HUDEP-2 (cell line): ENCODE results near the gene PCCB.
"Not testable (repeated sequence)": the region's sequence is repeated elsewhere in the genome, so short reads cannot be mapped to it uniquely, and the experiment has no call there.

Experiments used
- DNase-seq, 76 experiments: peaks; one replicate each; lab custom pipeline; 2025; ENCODE audit not compliant: unreplicated experiment in 76 of 76; lab: John Stamatoyannopoulos, UW

Gene PCCB

DNA sequence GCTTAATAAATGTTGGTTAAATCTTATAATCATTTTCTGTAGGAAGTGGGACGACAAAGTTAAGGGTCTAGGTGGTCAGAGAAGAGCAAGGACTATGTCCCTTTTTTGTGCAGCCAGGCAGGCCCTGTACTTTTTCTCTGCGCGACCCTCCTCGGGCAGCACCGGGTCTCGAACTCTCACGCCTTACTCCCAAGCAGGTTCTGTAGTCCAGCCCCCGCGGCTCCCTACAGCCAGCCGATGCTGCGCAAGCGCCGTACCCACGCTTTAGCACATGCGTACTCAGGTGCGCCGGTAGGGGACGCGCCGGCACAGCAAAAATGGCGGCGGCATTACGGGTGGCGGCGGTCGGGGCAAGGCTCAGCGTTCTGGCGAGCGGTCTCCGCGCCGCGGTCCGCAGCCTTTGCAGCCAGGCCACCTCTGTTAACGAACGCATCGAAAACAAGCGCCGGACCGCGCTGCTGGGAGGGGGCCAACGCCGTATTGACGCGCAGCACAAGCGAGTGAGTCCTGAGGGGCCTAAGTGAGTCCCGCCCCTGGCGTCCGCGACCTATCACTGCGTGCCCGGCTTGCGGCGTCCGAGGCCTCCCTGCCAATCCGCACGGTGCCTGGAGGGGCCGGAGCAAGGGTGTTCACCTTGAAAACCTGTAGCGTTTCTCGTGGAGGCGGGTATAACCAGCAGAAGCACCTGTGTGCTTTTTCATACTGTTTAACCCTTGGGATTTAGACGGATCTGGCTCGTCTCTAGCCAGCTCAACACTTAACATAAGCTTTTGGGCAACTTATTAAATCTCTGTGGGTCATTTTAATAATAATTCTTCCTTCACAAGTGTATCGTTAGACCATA, at the start of gene PCCB:
Gene PCCB (plus strand): TSS at position 282 of the 844 bp plus-strand sequence. CDS start 36 bp downstream, at position 318.
- DNase-seq: peak; percentile 63 to 99 (median 90)

DNA sequence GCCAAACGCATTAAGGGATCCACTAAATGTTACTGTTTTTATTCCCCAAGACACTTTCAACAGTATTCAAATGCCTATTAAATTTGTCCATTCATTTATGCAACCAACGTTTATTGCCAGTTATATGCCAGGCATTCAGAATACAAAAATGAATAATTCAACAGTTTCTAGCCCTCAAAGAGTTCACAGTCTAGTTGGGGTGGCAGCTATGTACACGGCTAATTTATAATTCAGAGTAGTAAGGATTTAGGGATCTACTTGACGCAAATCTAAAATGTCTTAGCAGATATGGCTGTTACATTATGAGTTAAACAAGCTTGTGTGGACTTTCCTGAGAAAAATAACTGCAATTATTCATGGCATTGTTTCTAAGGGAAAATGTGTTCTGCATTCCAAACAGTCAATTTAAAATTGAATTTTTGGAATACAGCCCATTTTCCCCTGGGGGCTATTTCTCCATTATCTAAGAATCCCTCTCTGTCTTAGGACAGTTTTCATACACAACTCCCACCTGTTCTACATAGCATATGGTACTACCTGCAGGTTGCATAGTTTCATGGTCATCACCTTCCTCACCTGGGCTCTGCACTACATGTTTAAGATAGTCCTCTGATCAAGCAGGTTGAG, 42.5 kb upstream of the PCCB start:
- DNase-seq: no peak

DNA sequence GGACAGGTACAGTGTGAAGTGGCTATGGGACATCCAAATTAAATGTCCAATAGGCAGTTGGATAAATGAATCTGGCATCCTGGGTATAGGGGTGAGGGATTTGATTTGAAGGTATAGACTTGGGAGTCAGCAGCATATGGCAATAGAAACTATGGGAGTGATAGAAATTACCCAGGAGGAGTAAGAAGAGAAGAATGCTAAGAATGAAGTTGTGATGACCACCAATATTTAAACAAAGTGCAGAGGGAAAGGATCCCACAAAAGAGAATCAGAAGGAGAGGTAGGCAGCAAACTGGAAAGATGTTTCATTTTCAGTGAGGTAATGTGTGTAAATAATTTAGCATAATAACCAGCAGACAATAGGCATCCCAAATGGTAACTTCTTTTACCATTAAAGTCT, 40.2 kb upstream of the PCCB start:
- no peak for DNase-seq

DNA sequence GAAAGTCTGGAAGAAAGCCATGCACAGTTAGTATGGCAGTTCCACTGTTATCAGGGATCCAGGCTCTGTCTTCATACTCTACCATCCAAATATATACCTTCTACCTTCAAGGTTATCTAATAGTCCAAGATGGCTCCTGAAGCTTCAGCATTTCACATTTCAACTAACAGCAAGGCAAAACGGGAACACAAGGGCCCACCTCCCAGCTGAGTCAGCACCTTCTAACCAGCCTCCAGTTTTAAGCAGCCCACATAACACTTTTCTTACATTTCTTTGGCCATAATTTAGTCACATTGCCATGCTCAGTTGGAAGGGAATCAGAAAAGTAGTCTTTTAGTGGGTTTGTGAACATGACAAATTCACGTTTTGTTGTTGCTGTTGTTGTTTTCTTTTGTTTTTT, 38.6 kb upstream of the PCCB start:
- no peak for DNase-seq

DNA sequence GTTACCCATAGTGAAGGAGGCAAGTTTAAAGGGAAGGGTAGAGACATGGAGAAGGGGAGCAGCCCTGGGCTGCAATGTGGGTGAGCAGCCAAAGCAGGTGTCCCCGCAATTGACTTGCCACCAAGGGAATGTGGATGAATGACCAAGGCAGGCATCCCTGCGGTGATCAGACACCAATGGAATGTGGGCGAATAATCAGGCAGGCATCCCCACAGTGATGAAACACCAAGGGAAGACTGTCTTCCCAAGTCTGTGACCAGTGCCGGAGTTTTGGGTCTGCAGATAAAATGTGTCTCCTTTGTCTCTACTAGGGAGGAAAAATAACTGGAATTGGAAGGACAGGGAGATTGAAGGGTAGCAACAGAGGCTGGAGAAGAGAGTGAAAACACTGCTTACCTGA, 27.4 kb upstream of the PCCB start:
- not testable (repeated sequence) for DNase-seq

DNA sequence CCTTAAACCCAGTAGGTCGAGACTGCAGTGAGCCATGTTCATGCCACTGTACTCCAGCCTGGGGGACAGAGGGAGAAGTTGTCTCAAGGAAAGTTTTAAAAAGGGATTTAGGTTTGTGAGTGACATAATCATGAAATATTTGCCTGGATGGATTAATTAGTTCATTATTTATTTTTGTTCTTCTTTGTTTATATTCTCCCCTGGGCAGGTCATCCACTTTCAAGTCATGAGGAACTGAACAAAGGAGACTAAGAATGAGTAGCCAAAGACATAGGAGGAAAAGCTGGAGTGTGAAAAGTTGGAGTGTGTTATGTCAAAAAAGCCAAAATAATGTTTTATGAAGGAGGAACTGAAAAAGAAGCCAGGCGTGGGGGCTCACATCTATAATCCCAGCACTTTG, 17.7 kb upstream of the PCCB start:
- DNase-seq: no peak

DNA sequence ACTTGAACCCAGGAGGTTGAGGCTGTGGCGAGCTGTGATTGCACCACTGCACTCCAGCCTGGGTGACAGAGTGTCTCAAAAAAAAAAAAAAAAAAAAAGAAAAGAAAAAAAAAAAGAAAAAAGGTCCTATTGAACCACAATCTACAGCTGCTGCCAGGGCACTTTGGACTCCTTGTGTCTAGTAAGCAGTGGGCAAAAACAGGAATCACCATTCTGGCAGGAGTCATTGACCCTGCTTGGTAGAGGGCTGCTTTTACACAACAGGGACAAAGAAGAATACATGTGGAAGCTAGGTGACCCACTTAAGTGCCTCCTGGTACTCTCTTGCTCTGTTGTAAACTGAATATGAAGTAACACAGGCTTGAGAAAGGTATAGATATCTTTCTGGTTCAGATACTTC, 14.6 kb upstream of the PCCB start:
- DNase-seq: no peak

DNA sequence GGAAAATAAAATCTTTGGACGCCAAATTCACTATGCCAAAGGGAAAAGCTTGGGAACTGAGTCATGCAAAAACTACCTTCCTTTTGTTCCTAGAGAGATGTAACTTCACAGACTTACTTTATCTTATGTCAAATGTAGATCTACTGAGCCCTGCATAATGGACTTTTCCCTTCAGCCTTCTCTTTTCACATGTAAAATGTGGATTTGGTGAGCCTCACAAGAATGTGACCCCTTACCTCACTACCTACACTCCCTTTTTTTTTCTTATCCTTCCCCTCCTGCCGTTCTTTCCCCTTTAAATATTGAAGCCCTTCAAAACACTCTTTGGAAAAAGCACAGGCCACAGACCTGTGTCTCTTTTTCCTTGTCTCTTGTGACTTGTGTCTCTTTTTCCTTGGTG, 14.0 kb upstream of the PCCB start:
- DNase-seq: no peak

DNA sequence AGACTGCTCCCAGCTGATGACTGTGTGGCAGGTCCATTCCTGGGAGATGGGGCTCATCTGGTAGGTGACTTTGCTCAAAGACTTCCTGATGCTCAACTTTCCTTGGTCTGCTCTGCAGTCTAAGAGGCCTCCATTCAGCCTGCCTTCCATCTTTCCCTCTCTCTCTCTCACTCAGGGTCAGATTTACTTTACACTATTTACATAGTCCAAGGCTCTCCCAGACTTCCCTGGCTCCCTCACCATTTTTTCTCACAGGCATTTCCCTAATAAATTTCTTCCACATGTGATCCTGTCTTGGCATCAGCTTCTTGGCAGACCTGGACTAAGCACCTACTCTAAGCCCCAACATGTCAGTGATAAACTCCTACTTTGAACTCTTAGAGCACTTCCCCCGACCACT, 13.0 kb upstream of the PCCB start:
- DNase-seq: no peak

DNA sequence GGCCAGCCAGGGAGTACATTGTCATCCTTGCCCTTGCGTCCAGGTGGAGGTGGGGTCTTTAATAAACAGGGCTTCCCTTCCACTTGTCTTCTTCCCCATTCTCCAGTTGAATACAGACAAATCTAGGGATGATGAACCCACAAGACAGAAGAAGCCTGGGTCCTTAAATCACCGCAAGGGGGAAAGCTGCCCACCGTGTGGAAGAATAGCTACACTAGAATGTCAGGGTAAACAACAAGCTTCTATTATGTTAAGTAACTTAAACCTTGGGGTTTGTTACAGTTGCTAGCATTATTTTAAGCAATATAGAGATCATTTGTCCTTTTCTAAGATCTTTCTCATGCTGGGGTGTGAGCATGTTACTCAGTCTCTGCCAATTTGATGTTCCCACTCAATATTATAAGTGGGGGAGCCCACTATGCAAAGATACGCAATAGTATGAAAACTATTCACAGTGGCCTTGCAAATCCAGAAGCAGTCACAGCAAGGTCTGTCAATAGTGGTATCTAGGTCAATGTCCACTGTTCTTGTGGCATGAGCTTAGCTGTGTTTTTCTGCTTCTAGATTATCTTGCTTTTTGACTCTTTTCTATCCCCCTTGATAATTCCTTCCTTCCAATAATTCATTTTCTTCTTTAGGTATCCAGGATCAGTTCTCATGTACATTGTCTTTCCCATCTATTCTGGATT, 12.0 kb upstream of the PCCB start:
- no peak for DNase-seq

DNA sequence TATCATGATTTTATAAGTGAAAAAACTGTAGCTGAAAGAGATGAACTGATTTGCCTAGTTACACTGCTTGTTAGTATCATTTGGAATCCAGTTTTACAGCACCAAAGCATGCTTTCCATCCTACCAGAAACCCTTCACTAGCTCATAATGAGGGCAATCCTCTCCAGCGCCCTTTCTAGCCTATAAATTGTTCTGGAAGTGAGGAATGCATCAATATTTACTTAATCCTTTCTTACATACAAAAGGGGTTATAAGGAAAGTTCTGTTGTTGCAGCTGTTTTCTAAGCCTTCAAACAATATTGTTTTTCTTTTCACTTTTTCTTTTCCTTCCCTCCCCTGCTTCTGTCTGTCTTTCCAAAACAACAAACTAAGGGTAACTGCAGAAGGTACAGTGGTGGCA, 11.0 kb upstream of the PCCB start:
- no peak for DNase-seq

DNA sequence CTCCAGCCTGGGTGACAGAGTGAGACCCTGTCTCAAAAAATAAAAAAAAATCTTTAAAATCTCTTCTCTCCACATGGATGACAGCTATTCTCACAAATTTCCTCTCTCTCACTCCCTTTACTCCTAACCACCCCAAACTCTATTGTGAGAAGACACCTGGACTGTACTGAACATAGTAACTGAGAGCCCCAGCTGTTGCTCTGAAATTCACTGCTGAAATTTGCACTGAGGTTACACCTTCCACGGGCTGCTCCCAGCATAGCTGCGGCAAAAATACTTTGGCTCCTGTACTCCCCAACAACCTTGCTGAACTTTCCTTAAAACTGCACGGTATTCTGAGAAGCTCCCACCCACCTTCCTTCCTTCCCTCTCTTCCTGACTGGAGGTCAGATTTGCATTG, 4.4 kb upstream of the PCCB start:
- no peak for DNase-seq

DNA sequence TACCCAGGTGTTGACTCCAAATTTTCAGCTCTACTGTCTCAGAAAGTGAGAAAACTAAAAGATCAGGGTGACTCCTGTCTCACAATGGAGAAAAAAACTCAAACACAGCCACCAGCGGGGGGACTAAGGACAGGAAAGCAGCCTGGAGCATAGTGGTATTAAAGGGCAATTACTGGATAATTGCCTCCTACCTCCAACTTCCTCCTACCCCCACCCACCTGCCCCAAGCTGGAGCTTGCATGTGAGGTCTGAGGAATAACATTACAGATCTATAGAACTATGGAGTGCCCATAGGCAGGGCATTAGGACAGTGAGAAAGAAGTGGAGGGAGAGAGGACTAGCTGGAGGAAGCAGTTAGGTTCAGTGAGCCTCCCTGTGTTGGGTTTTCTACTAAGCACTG, 2.7 kb upstream of the PCCB start:
- DNase-seq: no peak

DNA sequence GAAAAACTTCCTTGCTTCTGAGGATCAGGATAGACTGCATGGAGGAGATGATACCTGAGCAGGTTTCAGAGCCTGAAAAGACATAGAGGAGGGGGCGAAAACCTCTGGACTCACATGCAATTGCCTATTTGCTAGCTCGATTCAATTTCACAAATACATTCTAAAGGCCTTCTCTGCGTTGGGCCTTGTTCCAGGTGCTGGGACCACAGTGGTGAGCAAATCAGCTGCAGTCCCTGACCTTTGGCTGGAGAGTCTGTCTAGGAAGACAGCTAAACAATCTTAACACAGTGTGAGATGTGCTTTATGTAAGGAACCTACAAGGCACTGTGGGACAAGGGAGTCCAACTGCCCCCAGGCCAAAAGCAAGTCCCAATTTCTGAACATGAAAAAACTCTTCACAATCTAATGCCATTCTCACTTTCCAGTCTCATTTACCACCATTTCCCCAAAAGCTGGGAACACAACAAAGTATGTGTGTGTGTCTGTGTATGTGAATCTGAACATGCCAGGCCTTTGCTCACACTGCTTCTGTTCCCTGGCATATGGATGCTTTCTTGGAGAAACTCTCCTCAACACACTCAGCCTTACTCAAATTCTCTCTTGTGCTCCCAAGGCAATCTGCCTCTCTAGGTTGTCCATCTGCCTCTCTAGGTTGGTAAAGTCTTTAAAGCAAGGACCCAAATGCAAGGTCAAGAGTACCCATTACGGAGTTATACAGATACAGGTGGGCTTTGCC, 2.1 kb upstream of the PCCB start:
- DNase-seq: no peak

DNA sequence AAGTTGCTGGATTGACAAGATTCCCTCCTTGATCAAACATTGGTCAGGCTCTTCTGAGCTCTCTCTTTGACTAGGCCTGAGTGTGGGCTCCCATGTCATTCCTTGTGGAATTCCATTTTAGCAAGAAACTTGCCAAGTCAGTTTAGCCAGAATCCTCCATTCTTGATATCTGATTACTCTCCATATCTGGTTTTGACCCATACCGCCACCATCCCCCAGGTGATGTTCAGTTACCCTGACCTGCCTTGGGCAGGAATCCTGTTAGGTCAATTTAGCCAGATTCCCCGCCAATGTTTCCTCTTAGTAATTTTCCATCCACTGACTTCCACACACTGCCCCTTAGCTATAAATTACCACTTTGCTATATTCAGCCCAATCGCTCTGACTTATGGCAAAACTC, 1.0 kb upstream of the PCCB start:
- no peak for DNase-seq

DNA sequence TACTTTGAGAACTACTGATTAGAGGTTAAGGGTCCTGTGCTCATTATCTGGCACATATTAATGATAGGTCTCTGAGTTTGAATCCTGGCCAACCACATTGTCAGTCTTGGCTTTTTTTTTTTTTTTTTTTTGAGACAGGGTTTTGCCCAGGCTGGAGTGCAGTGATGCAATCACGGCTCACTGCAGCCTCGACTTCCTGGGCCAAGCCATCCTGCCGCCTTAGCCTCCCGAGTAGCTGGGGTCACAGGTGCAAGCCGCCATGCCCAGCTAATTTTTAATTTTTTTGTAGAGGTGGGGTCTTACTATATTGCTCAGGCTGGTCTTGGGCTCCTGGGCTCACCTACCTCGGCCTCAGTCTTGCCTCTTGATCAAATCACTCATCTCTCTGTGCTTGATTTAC, 547 bp upstream of the PCCB start:
- no peak for DNase-seq

DNA sequence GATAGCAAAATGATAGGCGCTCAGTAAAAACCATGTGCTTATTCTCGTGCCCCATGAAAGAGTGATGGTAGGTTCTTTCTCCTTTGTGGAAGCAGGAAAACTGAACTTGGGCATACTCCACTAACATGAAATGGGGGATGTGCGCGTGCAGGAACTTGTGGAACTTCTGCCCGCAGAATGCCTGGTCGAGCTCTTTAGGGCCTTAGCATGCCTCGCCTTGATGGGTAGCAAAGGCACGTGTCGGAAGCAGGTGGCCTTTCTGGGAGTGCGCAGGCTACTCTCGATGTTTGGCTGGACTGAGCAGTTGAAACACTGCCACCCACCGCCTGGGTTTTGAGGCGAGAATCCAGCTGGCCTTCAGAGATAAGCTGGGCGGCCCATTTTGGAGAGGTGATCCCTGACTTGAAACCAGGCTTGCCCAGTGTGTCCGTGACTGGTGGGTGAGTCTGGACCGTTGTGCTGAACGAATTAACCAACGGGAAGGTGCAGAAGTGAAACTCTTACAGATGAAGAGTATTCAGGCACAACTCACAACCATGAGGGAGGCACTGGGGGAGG, 842 bp downstream of the PCCB start:
- peak; percentile 53 to 97 (median 93) for DNase-seq

DNA sequence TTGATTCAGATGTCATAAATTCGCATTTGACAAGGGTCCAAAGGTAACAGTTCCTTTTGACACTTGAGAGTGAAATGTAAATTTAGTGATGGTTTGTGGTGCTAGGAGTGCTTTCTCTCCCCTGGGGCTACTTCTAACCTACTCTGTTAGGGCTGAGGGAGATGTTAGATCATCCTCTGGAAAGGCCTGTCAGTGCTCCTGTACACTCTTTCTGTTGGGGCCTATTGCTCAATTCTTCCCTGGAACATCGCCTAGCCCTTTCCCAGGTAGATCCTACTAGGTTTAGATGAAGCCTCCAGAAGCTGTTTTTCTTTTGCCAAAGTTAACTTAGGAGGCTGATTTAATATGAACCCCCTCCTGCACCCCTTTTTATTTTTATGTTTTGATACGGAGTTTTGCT, 1.4 kb downstream of the PCCB start:
- peak in 6 of 76 experiments; percentile 3 to 58 (median 38) for DNase-seq

DNA sequence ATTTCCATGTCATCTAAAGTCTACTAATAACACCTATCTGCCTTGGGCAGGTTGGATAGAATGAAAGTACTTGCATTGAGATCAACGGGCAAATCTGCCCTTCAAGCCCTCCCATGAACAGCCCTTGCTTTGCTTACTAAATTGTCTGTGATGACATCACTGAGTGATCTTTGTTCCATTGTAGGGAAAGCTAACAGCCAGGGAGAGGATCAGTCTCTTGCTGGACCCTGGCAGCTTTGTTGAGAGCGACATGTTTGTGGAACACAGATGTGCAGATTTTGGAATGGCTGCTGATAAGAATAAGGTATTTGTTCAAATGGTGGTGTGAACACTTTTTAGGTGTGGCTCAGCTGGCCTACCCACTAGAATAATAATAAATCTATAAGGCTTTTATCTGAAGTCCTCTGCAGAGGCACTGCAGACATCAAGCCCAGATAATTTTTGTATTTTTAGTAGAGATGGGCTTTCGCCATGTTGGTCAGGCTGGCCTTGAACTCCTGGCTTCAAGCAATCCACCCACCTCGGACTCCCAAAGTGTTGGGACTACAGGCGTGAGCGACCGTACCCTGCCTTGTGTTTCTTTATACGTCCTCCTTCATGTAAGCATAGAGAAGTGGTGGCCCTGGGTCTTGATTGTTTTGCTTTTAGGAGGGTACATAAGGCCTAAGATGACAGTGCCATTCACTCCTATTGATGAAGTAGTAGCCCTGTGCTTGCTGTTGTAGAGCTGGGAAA, 5.7 kb downstream of the PCCB start:
- DNase-seq: no peak

DNA sequence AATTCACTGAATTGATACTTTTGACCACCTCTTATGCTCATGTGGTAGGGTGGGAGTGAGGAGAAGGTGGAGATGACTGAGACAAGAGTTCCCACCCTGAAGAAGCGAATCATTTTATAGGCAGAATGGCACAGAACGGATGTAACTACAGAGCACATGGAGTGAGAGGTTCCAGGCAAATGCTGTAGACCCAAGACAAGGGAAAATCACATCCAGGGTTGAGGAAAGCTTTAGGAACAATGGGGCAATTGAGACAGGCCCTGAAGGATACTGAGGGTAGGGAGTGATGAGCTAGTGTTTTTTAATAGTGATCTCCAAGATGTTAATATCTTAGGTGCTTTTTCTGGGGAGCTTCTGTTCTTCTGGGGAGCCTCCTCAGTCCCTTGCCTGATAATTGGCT, 8.1 kb downstream of the PCCB start:
- DNase-seq: no peak
